K562 (cell line): Measurements from ENCODE around the gene SLC35E1.

ENCODE experiments used
- BRD4 ChIP-seq: fragments of 200-600 bp; sonication (generic); IDR thresholded peaks from 2 replicates; pipeline ENCODE4 v1.6.1; 2017; ENCODE audit warnings: inconsistent platforms
- CTCF ChIP-seq, 3 experiments: IDR thresholded peaks in 2 of 3; conservative IDR thresholded peaks in 1 of 3; 2 replicates each; pipeline ENCODE4 v1.5.1; 2011 to 2012; ENCODE audit warnings: low read length in 3 of 3, mild to moderate bottlenecking in 3 of 3, control low read depth in 2 of 3, improper control_type of control experiment in 1 of 3, inconsistent platforms in 1 of 3, low read depth in 1 of 3, mixed read lengths in 1 of 3, moderate library complexity in 1 of 3; ENCODE audit not compliant: insufficient read depth in 2 of 3
- ELK1 ChIP-seq: sonication (generic); formaldehyde crosslinking; IDR thresholded peaks from 2 replicates; pipeline ENCODE4 v1.8.1; 2022; ENCODE audit warnings: missing genetic modification reagents
- EZH2 ChIP-seq: IDR thresholded peaks from 2 replicates; pipeline ENCODE4 v1.6.1; 2012; ENCODE audit warnings: low read depth, mild to moderate bottlenecking, inconsistent platforms, low read length, borderline replicate concordance
- HINFP ChIP-seq: fragments of 450-650 bp; conservative IDR thresholded peaks from 2 replicates; pipeline ENCODE4 v1.6.1; 2016; ENCODE audit warnings: missing genetic modification characterization, low read depth, mild to moderate bottlenecking, control low read depth, missing compliant biosample characterization
- HMG20B ChIP-seq: fragments of 250-450 bp; sonication (Bioruptor Pico); IDR thresholded peaks from 2 replicates; pipeline ENCODE4 v1.5.0; 2021; ENCODE audit warnings: mild to moderate bottlenecking
- MITF ChIP-seq: IDR thresholded peaks from 2 replicates; pipeline ENCODE4 v1.6.1; 2014; ENCODE audit warnings: antibody characterized with exemption
- NRF1 ChIP-seq, 2 experiments: fragments of 450-650 bp; IDR thresholded peaks in 1 of 2; conservative IDR thresholded peaks in 1 of 2; 2 replicates each; pipeline ENCODE4 v1.6.1; 2014; ENCODE audit warnings: mild to moderate bottlenecking in 2 of 2
- POLR2A ChIP-seq: fragments of 450-650 bp; conservative IDR thresholded peaks from 2 replicates; pipeline ENCODE4 v1.6.1; 2016
- TAF1 ChIP-seq: IDR thresholded peaks from 2 replicates; pipeline ENCODE4 v1.6.1; 2011; ENCODE audit warnings: mild to moderate bottlenecking, low read length, moderate library complexity; ENCODE audit not compliant: insufficient read depth, control insufficient read depth, severe bottlenecking; ENCODE audit errors: extremely low read depth
- ZBTB8A ChIP-seq: fragments of 450-650 bp; IDR thresholded peaks from 2 replicates; pipeline ENCODE4 v1.6.1; 2018; ENCODE audit warnings: mild to moderate bottlenecking, moderate library complexity; ENCODE audit not compliant: partially characterized antibody

- TF ChIP-seq MITF (no peak), NRF1 (conservative IDR thresholded peaks at IDR 0.05 in 1 of 2, IDR thresholded peaks at IDR 0.05 in 1 of 2) (no peak), EZH2 (no peak), BRD4 (no peak), ZBTB8A (no peak), CTCF (IDR thresholded peaks at IDR 0.05 in 2 of 3, conservative IDR thresholded peaks at IDR 0.05 in 1 of 3; ENCODE audit: insufficient read depth in 2 of 3, low read depth in 1 of 3, low read length in 3 of 3) (no peak), HINFP (no peak), POLR2A (no peak), ELK1 (CRISPR knock-in tag) (no peak), TAF1 (no peak), HMG20B (CRISPR knock-in tag) (no peak)
Observed at GRCh38 chr19:16604615-16605014, 32.4 kb upstream of the SLC35E1 start.
